Fibroblast of the conjunctiva (primary cell): ENCODE data around the gene MVB12B.

Source experiments
- DNase-seq: peaks from one replicate; pipeline ENCODE4 v3.0.0-alpha.2; 2010; ENCODE audit warnings: low read depth

MVB12B gene

DNA sequence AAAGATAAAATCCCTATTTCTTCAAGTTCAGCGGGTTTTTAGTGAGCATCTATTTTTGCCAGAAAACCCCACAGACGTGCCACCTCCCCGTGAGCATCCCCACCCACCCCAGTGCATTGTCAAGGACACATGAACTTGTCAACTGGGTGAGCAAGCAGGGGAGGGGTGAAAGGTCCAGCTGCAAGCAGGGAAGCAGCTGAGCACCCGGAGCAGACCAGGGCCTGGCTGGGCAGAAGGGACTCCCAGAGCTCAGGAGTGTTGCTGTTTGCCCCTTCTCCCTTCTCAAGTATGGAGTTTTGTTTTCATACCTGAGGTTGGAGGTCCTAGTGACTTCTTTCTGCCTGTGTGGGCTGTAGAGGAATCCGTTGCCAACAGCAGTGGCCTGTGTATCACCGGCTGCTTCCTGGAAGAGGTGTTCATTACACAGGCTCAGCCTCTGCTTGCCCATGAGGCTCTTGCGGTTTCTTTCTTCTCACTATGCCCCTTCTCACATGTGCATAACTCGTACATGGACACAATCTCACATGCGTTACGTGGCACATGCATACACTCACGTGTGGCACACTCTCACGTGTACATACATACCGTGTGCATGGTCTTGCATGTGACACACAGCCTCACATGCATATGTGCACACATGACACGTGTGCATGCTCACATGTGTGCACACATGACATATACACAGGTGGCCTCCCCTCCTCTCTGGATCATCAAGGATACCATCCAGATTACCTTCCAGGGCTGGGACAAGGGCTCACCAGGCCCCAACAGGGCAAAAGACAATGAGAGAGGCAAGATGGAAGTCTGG is 126.7 kb downstream of the MVB12B start:
- no peak for DNase-seq

DNA sequence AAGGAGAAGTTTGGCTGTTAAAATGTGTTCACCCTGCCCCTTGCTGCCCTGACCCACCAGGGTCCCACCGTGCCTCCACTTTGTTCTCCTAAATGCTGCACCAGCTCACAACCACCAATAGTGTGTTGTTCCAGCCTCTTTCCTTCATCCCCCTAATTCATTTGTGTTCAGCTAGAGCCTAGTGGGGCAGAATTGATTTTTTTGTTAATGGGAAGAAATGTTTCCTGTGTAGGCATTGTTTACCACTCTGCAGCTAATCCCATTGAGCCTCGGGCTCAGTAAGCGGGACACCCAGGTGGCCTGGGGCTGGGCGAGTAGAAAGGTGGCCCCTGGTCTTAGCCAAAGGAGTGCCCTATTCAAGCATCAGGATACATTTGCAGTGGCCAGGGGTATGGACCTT is 127.6 kb downstream of the MVB12B start:
- DNase-seq = no peak

DNA sequence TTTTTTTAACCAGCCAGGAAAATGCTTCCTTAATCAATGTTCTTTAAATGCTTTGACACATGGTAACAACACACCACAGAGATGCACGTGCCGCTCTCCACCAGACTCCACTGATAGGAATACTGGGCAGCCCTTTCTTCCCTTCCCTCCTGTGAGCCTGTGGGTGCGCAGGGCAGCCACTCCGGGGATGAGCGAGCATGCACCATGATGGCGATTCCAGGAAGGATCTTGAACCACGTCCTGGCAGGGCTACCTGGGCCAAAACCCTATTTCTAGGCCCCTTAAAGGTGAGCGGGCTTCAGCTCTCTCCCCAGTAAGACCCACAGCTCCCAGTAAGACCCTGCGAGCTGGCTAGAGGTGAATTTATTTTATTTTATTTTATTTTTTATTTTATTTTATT is 128.2 kb downstream of the MVB12B start:
- DNase-seq = no peak

DNA sequence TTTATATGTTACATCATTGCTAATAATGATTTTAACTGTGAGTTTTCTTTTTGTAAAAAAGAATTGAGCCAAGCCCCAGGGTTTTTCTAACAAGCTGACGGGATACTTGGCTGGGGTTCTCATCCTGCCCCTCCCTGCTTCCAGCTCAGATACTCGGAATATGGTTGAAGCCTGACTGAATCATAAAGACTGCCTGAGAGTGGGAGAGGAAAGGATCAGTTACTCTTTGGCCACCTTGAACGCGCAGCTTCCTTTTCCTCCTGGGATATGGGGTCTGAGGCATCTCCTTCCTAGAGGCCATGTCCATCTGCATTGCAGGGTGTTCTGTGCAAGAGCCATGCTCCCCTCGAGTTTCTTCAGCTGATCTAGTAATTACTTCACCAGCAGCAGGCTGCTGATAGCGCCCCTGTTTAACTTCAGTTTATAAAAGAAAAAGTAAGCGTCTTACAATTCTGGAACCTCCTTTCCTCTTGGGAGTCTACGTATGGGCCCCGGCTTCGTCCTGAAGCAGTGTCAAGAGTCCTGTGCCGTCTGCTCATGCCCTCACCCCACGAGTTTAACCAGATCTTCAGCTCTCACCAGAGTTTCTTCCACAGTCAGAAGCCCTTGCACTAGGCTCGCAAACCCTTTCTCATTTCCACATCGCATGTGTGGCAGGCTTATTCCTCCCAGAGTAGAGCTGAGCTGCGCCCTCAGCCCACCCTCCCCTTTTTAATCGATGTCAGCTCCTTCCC is 130.0 kb downstream of the MVB12B start:
- DNase-seq = no peak

DNA sequence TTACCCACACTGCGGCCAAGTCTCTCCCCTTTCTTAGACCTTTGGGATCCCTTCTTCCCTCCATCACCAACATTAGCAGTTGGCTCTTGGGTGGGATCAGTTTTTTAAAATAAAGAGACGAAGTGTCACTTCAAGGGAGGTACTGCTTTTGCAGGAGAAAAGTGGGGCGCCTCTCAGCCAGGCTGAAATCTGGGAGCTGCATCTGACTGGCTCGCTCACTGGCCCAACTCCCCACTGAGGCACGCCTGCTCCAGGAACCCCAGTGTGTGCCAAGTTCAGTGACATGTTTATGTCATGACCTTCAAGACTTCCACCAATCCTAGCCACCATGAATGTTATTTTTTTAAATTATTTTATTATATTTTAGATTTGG is 130.5 kb downstream of the MVB12B start:
- no peak for DNase-seq

DNA sequence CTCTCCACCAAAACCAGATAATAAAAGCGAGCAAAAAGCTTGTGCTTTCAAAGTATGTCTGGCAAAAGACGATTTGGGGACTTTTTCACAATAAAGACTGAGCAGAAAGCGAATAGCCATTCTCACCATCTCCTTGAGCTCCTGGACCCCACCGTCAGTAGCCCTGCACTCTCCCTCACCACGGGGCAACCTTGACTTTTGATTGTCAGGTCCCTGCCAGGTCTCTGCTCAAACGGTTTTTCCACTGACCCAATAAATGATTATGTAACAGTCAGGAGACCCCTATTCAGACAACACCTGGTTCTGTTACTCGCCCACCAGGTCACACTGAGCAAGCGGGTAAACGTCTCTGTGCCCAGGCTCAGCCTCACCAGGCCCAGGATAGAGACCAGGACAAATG is 131.3 kb downstream of the MVB12B start:
- DNase-seq = no peak

DNA sequence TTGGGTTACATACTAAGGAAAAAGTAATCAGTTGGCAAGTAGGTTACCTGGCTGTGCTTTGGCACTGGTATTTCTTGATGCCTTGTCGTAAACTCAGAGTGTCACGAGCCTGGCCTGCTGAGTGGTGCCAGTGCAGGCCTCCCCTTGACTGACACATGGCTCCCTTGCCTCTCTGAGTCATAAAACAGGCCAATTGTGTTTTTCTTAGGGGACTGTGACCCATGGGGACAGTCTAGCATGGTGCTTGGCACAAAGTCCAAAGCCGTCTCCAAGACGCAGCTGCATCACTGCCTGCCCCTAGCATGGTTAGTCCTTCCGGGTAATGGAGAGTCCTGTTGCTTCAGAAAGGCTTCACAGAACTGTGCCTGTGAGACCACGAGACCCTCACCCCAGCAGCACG is 132.5 kb downstream of the MVB12B start:
- DNase-seq = no peak

DNA sequence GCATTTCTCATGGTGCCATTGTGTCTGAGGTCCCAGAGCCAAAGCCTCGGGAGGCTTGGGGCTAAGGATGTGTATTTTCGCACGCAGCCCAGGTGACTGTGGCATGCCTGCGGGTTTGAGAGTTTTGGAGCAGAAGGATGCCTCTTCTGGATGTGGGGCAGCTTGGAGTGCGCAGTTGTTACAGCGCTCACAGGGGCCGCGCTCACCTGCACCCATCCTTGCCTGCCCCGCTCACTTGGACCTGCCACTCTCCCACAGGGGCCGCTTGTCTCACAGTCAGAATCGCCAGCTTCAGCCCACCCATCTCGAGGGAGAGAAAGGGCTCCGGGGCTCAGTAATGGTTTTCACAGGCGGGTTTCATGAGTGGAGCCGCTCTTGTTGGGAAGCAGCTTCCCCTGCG is 132.9 kb downstream of the MVB12B start:
- DNase-seq = no peak

DNA sequence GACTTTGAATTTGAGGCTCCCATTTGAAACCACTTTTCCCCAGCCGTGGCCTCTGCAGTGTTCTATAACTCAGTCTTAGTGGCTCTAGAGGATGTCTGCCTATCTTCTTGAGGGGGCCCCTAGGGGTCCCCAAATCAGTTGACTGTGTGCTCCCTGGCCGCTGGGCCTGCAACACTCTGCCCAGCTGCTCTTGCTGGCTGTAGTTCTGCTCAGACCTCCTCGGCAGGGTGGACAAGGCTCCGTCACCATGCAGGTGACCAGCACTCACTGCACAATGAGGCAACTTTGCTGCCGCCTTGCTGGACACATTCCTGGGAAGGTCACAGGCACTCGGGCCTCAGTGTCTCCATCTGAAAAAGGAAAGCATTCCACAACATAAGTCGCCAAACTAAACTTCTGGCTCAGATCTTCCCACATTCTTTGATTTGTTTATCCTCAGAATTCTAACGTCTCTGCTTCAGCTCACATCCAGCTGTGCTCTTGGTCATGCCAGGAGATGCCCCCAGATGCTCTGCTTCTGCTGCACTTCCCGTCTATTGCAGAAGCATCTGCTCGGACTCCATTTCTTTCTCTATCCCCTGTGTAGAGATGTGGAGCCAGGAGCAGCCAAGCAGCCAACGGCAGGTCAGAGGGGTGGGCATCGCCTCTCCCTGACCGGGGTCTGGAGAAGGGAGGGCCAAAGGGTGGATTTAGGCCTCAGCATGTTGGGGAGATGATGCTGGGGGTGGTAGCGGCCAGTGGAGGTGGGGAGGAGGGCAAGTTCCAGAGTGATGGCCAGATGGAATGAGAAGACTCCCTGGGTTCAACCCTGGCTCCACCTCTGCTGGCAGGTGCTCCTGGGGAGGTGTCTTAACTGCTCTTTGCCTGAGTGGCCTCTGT is 133.6 kb downstream of the MVB12B start:
- DNase-seq = no peak

DNA sequence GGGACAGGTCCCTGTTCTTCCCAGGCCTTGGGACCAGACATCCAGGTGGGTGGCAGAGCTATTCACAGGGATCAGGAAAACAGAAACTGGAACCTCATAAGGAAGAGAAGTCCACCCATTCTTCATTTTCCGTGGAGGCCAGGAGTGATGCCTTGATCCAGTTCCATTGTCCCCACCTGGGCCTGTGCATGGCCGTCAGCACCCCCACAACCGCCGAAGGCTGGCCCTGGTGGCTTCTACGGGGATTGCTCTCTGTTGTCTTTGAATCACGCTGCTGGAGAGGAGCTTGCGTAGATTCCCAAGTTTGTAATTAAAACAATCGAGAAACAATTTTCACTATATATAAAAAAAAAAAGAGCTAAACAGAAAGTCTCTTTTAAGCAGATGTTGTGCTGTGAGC is 134.4 kb downstream of the MVB12B start:
- no peak for DNase-seq

DNA sequence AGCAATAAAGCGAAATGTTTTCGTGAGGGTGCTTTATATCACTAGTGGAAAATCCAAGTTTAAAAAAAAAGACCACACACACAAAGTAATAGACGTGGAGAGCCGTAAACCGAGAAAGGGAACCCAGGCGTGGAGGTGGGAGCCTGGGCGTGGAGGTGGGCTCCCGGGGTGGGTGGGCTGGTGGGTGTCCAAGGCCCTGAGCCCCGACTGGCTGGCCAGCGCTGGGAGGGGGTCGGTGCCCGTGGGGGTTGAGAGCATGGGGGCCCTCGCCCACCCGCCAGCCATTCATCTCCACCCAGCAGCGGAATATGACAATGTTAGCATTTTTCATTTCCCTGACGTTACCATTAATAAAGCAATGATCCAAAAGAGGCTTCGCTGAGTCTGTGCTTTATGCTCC is 135.0 kb downstream of the MVB12B start:
- no peak for DNase-seq

DNA sequence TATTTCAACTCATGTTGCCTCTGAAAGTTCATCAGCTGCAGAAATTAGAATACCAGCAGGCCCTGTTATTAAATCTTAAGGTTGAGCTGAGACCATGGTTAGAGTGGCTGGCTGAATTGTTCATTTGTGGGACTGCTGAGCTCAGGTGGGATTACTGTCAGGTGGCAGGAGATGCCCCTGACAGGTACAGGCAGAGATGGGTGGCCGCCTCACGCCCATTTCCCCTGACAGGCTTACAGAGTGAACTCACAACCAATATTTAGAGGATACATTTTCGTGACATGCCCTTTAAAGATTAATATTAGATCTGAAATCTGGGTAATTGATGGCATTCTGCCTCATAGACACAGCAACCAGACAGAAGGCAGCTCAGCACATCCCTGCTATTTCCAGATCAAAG is 136.0 kb downstream of the MVB12B start:
- DNase-seq = no peak

DNA sequence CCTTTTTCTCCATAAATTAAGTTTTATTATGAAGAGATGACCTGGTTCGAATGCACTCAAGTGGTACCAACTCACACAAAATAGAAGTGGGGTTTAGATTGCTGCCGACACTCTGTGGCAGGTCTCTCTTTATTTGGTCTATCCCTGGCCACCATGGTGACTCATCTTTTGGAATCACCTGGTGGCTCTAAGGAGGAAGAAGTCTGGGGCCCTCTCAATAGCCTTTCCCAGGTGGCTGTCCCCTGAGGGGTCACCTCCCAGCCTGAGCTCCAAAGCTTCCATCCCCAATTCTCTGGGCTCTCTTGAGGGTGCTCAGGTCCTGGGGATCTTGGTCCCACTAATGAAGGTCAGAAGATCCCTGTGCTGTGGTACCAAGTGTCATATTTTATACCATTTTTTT is 136.8 kb downstream of the MVB12B start:
- DNase-seq = no peak

DNA sequence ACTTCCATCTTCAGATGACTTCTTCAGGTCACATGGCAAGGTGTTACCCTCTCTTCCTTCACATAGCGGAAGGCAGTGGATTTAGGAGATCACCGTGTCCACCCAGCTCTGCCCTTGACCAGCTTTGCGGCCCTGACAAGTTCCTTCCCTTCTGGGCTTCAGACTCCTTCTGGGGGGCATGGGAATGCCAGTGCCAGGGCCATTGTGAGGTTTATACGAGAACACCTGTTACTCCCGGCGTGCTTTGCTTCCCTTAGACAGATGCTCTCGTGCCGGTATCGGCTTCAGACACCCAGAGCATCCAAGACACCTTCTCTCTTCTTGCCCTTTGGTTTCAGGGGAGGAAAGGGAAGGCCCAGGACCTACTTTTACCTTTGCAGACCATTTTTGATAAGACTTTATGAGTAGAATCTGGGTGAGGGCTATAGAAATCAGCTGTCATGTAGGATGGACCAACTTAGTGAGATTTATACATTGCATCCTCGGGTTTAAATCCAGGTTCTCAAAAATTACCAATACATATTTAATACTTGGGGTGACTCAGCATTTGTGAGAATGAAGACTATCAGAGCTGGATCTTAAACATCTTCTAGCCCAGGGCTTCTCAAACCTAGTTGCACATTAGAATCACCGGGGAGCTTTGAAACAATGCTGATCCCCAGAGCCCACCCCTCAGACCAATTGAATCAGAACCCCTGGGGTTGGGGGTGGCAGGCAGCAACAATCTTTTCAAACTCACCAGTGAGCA is 138.2 kb downstream of the MVB12B start:
- no peak for DNase-seq

DNA sequence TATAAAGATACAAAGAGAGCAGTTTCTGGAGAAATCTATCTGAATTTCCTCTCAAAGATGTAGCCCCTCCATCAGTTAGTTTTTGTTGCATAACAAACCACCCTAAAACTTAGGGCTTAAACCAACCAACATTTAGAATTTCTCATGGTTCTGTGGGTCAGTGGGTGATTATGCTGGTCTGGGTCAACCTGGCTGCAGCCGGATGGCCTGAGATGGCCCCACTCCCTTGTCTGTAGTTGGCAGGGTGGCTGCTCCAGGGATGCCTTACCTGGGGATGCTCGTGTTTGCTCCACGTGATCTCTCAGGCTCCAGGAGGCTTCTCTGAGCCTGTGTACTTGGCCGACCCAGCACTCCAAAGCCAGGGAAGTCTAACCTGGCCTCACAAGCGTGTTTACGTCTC is 139.3 kb downstream of the MVB12B start:
- no peak for DNase-seq

DNA sequence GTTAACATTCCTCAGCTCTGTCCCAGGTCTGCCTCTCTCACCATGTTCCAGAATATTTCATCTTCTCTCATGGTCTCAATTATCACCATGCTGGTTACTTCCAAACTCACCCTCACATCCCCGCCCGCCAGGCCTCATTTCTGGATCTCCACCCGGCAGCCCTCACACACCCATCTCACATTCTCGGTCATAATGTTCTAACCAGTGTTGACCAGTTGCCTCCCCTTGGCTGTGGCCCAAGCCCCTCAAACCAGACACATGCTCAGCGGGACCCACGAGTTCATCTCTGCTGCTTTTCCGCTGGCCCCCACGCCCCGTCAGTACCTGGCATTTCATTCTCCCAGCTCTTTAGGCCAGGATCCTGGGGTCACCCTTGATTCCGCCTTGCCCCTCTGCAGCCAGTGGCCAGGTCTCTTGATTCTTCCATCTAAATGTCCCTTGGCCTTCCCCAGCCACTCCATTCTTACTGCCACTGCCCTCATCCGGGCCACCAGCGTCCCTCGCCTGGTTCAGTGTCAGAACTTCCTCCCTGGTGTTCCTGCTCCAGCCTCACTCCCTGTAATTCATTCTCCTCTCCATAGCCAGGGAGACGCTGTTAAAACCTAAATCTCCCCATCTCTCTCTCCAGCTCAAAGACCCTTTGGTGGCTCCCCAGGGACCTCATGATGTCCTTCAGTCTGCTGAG is 141.7 kb downstream of the MVB12B start:
- no peak for DNase-seq

DNA sequence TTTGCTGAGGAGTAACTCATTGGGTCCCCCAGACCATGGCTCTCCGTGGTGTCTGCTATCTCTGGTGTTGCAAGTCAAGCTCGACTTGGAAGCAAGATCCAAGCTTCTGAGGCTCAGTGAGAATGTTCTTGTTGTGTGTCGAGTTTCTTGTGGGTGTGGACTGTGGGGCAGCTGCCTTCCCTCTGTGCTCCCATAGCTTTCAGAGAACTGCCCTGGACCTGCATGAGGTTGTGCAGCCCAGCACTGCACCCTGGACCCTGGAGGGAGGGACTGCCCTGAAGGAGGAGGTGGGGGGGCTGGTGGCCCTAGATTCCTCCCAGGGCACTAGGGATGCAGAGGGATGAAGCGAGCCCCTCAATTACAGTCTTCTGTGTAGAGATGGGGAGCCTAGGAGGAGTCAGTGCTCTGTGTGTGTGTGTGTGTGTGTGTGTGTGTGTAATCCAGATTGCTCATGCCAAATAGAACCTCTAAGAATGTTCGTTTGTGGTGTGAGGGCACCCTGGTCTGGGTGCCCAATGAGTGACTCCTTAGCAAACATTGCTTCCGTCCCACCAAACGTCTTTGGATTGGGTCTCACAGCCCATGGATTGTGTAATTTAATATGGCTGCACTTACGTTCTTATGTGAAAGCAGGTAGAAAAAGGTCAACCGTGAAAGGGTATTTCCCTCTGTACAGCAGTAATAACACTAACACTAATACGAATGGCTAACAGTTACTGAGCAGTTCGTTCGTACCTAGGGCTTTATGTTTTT is 143.8 kb downstream of the MVB12B start:
- DNase-seq = no peak

DNA sequence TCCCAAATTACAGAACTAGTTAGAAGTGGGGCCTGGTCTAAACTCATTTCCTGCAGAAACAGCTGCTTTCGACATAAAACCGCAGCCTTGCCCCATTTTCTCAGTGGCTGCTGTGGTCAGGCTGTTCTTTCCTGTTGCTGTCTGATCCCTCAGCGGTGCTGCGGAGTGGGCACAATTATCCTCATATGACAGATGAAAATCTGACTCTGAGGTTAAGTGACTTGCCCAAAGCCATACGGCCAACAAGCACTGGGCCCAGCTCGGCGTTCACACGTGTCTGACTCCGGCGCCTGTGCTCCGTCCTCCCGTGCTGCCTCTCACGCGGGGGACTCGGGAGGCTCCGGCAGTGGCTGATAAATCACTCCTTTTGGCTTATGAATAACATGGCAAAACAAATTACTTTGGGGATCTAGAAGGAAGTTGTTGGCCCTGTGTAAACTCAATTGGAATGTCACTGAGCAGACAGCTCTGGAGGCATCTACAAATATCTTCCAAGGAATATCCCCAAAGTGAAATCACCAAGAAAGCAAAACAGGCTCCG is 144.5 kb downstream of the MVB12B start:
- no peak for DNase-seq

DNA sequence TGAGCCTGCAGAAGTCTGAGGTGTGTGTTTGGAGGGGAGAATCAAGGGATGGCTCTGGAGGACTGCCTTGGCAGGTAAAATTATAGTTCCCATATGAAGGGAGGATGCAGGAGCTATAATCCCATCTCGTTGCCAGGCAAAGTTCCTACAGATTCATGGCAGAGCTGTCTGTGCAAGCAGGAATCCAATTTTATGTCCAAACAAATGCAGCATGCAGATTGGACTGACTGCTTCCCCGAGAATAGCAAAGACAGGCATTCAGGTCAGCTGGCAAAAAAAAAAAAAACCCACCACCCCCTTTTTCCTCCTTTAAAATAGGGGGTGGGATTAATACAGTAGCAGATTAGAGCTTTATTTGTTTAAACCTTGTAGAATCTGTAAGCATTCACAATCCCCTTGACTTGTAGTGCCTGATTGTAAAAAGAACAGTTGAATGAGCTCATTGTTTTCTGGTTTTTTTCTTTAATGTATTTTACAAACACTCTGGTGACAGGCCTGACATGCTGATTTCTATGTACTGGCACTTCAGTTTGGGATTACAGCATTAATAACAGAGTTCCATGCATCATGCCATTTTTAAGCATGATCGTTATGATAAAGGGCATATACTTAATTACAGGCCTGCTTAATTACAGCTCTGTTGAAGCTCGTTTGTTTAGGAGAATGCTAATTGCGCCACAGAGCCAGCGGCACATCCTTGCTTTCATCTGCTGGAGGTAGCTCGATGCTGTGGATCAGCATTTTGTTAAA is 145.7 kb downstream of the MVB12B start:
- no peak for DNase-seq

DNA sequence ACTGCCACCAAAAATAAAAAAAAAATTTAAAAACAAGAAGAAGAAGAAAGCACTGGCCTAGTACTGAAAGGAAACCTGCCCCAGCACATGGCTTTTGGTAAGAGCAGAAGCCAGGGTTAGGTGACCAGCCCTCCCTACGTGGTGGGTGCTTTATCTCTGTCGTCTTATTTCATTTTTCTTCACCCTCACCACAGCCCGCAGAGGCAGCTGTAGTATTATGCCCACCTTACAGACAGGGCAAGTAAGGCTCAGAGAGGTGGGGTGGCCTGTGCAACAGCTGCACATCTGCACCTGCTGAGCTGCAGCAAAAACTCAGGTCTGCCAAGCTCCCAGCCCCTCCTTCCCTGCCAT is 146.3 kb downstream of the MVB12B start:
- DNase-seq = no peak
